Measurements from ENCODE around the gene CYP27C1. TPM values are rescaled to one million over a fixed set of nuclear protein-coding genes. Genes with fewer than 3 reads are reported as not detected.

Gene CYP27C1
- total and polyA plus RNA-seq, 12 donors = 0.07 to 0.20 (median 0.13) TPM; not detected in 6

GRCh38 chr2:127176371-127177311, 43.5 kb downstream of the CYP27C1 start:
- intact Hi-C loops (cut with DNase I) = loop anchor here in 1 of 10 donors (10.0 kb wide), 1 partner anchor 112 kb away; no protein-coding TSS in a partner anchor
- no peak for TF ChIP-seq CTCF (IDR thresholded peaks at IDR 0.05)

GRCh38 chr2:127175751-127176354, 44.2 kb downstream of the CYP27C1 start:
- Histone ChIP-seq H3K4me3 (no peak overlapping the region), H3K27me3 (peaks cover 0 to 13% (median 0%) of the 10 kb centered on the region in 7 donors), H3K36me3 (no peaks in the 10 kb centered on the region), H3K27ac (peak overlapping the region in 5 of 10 donors; percentile 23 to 39 (median 38)), H3K9me3 (peaks cover 0 to 21% (median 5%) of the 10 kb centered on the region in 11 donors), H3K4me1 (peaks cover 0 to 43% (median 25%) of the 10 kb centered on the region in 9 donors)
- 72 to 79% methylated on average over 19 of the region's 19 CpGs for WGBS, 2 donors
- peak in 2 of 8 donors; percentile 6 to 26 for ATAC-seq
- TF ChIP-seq CTCF (IDR thresholded peaks at IDR 0.05) = no peak
- DNase-seq = no peak
- intact Hi-C loops (cut with DNase I) = loop anchor here in 1 of 10 donors (10.0 kb wide), 1 partner anchor 111 kb away; no protein-coding TSS in a partner anchor

More at GRCh38 chr2:127176371-127177311, 43.5 kb downstream of the CYP27C1 start:
- Histone ChIP-seq H3K9me3 (peaks cover 0 to 23% (median 5%) of the 10 kb centered on the region in 11 donors), H3K4me1 (peaks cover 0 to 43% (median 25%) of the 10 kb centered on the region in 9 donors), H3K27me3 (peaks cover 0 to 13% (median 0%) of the 10 kb centered on the region in 7 donors), H3K36me3 (no peaks in the 10 kb centered on the region), H3K4me3 (no peak overlapping the region), H3K27ac (peak overlapping the region in 5 of 10 donors; percentile 23 to 39 (median 38))
- DNase-seq (peak; percentile 13 to 36), ATAC-seq (peak in 7 of 8 donors; percentile 13 to 68 (median 16))
- 64 to 73% methylated on average over 31 of the region's 31 CpGs for WGBS, 2 donors

- intact Hi-C loops (cut with DNase I) = loop anchor here in 1 of 10 donors (10.0 kb wide), 1 partner anchor 110 kb away; no protein-coding TSS in a partner anchor
- 44 to 51% methylated on average over 13 of the region's 13 CpGs for WGBS, 2 donors
- peaks cover 0 to 14% (median 2%) of the 10 kb centered on the region in 11 donors for H3K9me3 ChIP-seq
- ATAC-seq (peak in 7 of 8 donors; percentile 27 to 65 (median 41)), DNase-seq (peak; percentile 58 to 62)
- no peaks in the 10 kb centered on the region for H3K36me3 ChIP-seq
- H3K4me1 ChIP-seq = peaks cover 0 to 43% (median 25%) of the 10 kb centered on the region in 9 donors
- no peak overlapping the region for H3K4me3 ChIP-seq
- peaks cover 0 to 13% (median 0%) of the 10 kb centered on the region in 7 donors for H3K27me3 ChIP-seq
- peak overlapping the region in 5 of 10 donors; percentile 3 to 39 (median 35) for H3K27ac ChIP-seq
- TF ChIP-seq CTCF (IDR thresholded peaks at IDR 0.05) = no peak
Measured at GRCh38 chr2:127175041-127175721, 44.9 kb downstream of the CYP27C1 start.

All from heart right ventricle (tissue), 16 donors.